ENCODE data around the gene IQCK.

IQCK gene

GRCh38 chr16:19755268-19755667, 37.2 kb downstream of the IQCK start:
- Histone ChIP-seq H3K9me3 (ENCODE audit: insufficient read depth, low read length) (no peaks in the 10 kb centered on the region), H3F3A (ENCODE audit: insufficient read depth) (no peaks in the 10 kb centered on the region), H3K4me2 (ENCODE audit: low read depth, low read length, poor library complexity, severe bottlenecking) (no peak overlapping the region), H3K36me3 (ENCODE audit: low read length) (no peaks in the 10 kb centered on the region), H3K9ac (ENCODE audit: low read length) (no peak overlapping the region), H3K27ac (ENCODE audit: low read depth, low read length) (no peak overlapping the region), H4K20me1 (ENCODE audit: low read depth, low read length) (no peaks in the 10 kb centered on the region), H3K4me3 (ENCODE audit: insufficient read depth, low read length, poor library complexity, severe bottlenecking) (no peak overlapping the region), H2AFZ (ENCODE audit: low read depth, low read length, severe bottlenecking) (no peak overlapping the region), H3K79me2 (ENCODE audit: insufficient read depth, low read length) (no peaks in the 10 kb centered on the region), H3K9me2 (replicated peaks; ENCODE audit: insufficient read depth, low read length) (no peaks in the 10 kb centered on the region), H3K27me3 (ENCODE audit: low read length) (no peaks in the 10 kb centered on the region)
- TF ChIP-seq CTCF (IDR thresholded peaks at IDR 0.05; ENCODE audit: insufficient read depth, low read length, poor library complexity, severe bottlenecking): no peak
- no peak for TF ChIP-seq EZH2phosphoT487 (conservative IDR thresholded peaks at IDR 0.05; ENCODE audit: low read length)

GRCh38 chr16:19757026-19757425, 39.0 kb downstream of the IQCK start:
- TF ChIP-seq EZH2phosphoT487 (conservative IDR thresholded peaks at IDR 0.05; ENCODE audit: low read length) (no peak), CTCF (IDR thresholded peaks at IDR 0.05; ENCODE audit: insufficient read depth, low read length, poor library complexity, severe bottlenecking) (no peak)
- no peaks in the 10 kb centered on the region for H4K20me1 ChIP-seq (ENCODE audit: low read depth, low read length)
- H2AFZ ChIP-seq (ENCODE audit: low read depth, low read length, severe bottlenecking): no peak overlapping the region
- no peak overlapping the region for H3K4me3 ChIP-seq (ENCODE audit: insufficient read depth, low read length, poor library complexity, severe bottlenecking)
- no peaks in the 10 kb centered on the region for H3K9me3 ChIP-seq (ENCODE audit: insufficient read depth, low read length)
- H3K4me2 ChIP-seq (ENCODE audit: low read depth, low read length, poor library complexity, severe bottlenecking): no peak overlapping the region
- H3K36me3 ChIP-seq (ENCODE audit: low read length): no peaks in the 10 kb centered on the region
- no peaks in the 10 kb centered on the region for H3K9me2 ChIP-seq (replicated peaks; ENCODE audit: insufficient read depth, low read length)
- H3K27me3 ChIP-seq (ENCODE audit: low read length): no peaks in the 10 kb centered on the region
- no peak overlapping the region for H3K27ac ChIP-seq (ENCODE audit: low read depth, low read length)
- no peaks in the 10 kb centered on the region for H3F3A ChIP-seq (ENCODE audit: insufficient read depth)
- no peak overlapping the region for H3K9ac ChIP-seq (ENCODE audit: low read length)
- no peaks in the 10 kb centered on the region for H3K79me2 ChIP-seq (ENCODE audit: insufficient read depth, low read length)

GRCh38 chr16:19757762-19758595, 39.9 kb downstream of the IQCK start:
- Histone ChIP-seq H3K9ac (ENCODE audit: low read length) (no peak overlapping the region), H2AFZ (ENCODE audit: low read depth, low read length, severe bottlenecking) (no peak overlapping the region), H3K36me3 (ENCODE audit: low read length) (no peaks in the 10 kb centered on the region)

More at GRCh38 chr16:19757762-19758595, 39.9 kb downstream of the IQCK start:
- Histone ChIP-seq H3K4me3 (ENCODE audit: insufficient read depth, low read length, poor library complexity, severe bottlenecking) (no peak overlapping the region), H4K20me1 (ENCODE audit: low read depth, low read length) (no peaks in the 10 kb centered on the region), H3K9me2 (replicated peaks; ENCODE audit: insufficient read depth, low read length) (no peaks in the 10 kb centered on the region), H3K27me3 (ENCODE audit: low read length) (no peaks in the 10 kb centered on the region), H3K27ac (ENCODE audit: low read depth, low read length) (no peak overlapping the region), H3K9me3 (ENCODE audit: insufficient read depth, low read length) (no peaks in the 10 kb centered on the region), H3K4me2 (ENCODE audit: low read depth, low read length, poor library complexity, severe bottlenecking) (no peak overlapping the region), H3K79me2 (ENCODE audit: insufficient read depth, low read length) (no peaks in the 10 kb centered on the region), H3F3A (ENCODE audit: insufficient read depth) (no peaks in the 10 kb centered on the region)
- TF ChIP-seq EZH2phosphoT487 (conservative IDR thresholded peaks at IDR 0.05; ENCODE audit: low read length) (no peak), CTCF (IDR thresholded peaks at IDR 0.05; ENCODE audit: insufficient read depth, low read length, poor library complexity, severe bottlenecking) (no peak)

All from SU-DHL-6 (cell line).